Ishikawa (cell line): ENCODE measurements around the gene MSANTD1.

Experiments used
- CEBPB ChIP-seq: IDR thresholded peaks from 2 replicates; pipeline ENCODE4 v1.6.1; 2012
- CREB1 ChIP-seq: IDR thresholded peaks from 2 replicates; pipeline ENCODE4 v1.6.1; 2012; ENCODE audit warnings: low read depth
- EGR1 ChIP-seq: IDR thresholded peaks from 2 replicates; pipeline ENCODE4 v1.6.1; 2012
- EP300 ChIP-seq: IDR thresholded peaks from 2 replicates; pipeline ENCODE4 v1.6.1; 2012; ENCODE audit warnings: borderline replicate concordance
- FOXM1 ChIP-seq: IDR thresholded peaks from 2 replicates; pipeline ENCODE4 v1.6.1; 2012; ENCODE audit warnings: low read depth, borderline replicate concordance
- NFIC ChIP-seq: IDR thresholded peaks from 2 replicates; pipeline ENCODE4 v1.6.1; 2012
- RAD21 ChIP-seq: IDR thresholded peaks from 2 replicates; pipeline ENCODE4 v1.6.1; 2012; ENCODE audit warnings: low read depth
- TAF1 ChIP-seq: IDR thresholded peaks from 2 replicates; pipeline ENCODE4 v1.6.1; 2012; ENCODE audit warnings: low read depth, mild to moderate bottlenecking
- TCF12 ChIP-seq: IDR thresholded peaks from 2 replicates; pipeline ENCODE4 v1.6.1; 2012; ENCODE audit warnings: low read depth
- TEAD4 ChIP-seq: IDR thresholded peaks from 2 replicates; pipeline ENCODE4 v1.6.1; 2012
- YY1 ChIP-seq: IDR thresholded peaks from 2 replicates; pipeline ENCODE4 v1.6.1; 2012; ENCODE audit warnings: low read depth
- ZBTB7A ChIP-seq: IDR thresholded peaks from 2 replicates; pipeline ENCODE4 v1.6.1; 2012; ENCODE audit warnings: low read depth
- TF ChIP-seq, protein P1 (sequence below): IDR thresholded peaks from 2 replicates; pipeline ENCODE4 v1.6.1; 2012
- TF ChIP-seq, protein P2 (sequence below): IDR thresholded peaks from 2 replicates; pipeline ENCODE4 v1.6.1; 2012
- TF ChIP-seq, protein P3 (sequence below): IDR thresholded peaks from 2 replicates; pipeline ENCODE4 v1.6.1; 2012; ENCODE audit warnings: low read depth, mild to moderate bottlenecking

The MSANTD1 gene

DNA sequence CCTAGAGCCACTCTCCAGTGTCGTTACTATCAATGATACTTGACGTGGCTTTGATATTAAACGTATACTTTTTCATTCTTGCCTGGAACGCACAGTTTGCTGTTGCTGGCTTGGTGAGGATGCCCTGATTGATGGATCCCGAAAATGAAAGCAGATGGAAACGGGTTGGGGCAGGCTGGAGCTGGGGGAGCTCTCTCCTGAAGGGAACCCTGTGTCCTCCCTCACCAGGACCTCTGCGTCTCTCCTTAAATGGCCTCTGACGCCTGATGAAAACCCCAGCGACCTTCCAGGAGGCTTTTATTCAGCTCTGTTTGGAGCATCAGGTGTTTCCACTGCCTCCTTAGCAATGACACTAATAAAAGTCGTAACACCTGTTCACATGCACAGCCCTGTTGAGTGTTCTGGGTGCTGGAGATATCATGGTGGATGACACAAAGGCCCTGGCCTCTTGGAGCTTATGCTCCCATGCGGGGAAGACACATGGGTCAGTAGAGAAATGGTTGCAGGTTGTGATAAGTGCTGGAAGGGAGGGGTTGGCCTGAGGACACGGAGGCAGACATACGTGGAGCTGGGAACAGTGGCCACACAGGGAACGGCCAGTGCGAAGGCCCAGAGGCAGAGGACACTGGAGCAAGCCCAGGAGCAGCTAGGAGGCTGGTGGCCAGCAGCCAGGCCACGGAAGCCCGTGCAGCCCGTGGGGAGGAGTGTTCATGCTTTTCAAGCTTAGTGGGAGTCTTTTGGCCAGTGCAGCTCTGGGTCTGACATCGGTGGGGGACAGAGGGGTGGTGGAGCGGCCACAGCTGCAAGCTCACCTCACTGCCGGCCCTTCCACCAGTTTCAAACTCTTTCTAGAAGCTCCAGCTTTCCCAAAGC lies 7.5 kb downstream of the MSANTD1 start:
- TF ChIP-seq EGR1 = no peak

DNA sequence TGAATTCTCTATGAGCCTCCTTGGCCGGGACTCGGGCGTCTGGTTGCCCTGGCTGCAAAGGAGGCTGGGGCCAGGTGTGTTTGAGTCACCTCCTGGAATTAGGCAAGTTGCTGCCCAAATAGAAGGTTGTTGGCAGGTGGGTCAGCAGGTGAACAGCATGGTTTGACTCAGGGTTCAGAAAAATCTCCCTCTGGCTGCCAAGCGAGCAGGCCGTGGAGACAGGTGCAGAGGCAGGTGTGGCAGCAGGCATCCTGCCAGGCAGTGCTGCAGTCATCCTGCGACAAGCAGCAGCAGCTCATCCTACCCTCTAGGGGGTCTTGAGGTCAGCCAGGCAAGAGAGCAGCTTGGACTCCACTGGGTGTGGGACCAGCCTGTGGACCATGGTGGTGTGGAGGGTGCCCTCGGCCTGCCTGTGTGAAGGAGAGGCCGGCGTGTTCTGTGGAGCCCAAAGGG lies 8.2 kb downstream of the MSANTD1 start:
- TF ChIP-seq YY1 = no peak
- peak; percentile 51; the same call in 1 of the 2 replicates for TF ChIP-seq CEBPB
- TF ChIP-seq TAF1 = no peak
- TF ChIP-seq FOXM1 = no peak
- peak; percentile 75 for TF ChIP-seq NFIC
- no peak for TF ChIP-seq ZBTB7A
- no peak for TF ChIP-seq EGR1
- TF ChIP-seq EP300 = peak; percentile 30; the same call in 1 of the 2 replicates
- TF ChIP-seq, protein P1, sequence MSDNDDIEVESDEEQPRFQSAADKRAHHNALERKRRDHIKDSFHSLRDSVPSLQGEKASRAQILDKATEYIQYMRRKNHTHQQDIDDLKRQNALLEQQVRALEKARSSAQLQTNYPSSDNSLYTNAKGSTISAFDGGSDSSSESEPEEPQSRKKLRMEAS = peak; percentile 26; the same call in 1 of the 2 replicates
- peak; percentile 10; the same call in 1 of the 2 replicates for TF ChIP-seq RAD21
- peak; percentile 93 for TF ChIP-seq TCF12
- 0 out of 2 replicates have a peak, but pooled peaks have one; percentile 36 for TF ChIP-seq TEAD4
- TF ChIP-seq, protein P2, sequence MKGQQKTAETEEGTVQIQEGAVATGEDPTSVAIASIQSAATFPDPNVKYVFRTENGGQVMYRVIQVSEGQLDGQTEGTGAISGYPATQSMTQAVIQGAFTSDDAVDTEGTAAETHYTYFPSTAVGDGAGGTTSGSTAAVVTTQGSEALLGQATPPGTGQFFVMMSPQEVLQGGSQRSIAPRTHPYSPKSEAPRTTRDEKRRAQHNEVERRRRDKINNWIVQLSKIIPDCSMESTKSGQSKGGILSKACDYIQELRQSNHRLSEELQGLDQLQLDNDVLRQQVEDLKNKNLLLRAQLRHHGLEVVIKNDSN = 0 out of 2 replicates have a peak, but pooled peaks have one; percentile 8

DNA sequence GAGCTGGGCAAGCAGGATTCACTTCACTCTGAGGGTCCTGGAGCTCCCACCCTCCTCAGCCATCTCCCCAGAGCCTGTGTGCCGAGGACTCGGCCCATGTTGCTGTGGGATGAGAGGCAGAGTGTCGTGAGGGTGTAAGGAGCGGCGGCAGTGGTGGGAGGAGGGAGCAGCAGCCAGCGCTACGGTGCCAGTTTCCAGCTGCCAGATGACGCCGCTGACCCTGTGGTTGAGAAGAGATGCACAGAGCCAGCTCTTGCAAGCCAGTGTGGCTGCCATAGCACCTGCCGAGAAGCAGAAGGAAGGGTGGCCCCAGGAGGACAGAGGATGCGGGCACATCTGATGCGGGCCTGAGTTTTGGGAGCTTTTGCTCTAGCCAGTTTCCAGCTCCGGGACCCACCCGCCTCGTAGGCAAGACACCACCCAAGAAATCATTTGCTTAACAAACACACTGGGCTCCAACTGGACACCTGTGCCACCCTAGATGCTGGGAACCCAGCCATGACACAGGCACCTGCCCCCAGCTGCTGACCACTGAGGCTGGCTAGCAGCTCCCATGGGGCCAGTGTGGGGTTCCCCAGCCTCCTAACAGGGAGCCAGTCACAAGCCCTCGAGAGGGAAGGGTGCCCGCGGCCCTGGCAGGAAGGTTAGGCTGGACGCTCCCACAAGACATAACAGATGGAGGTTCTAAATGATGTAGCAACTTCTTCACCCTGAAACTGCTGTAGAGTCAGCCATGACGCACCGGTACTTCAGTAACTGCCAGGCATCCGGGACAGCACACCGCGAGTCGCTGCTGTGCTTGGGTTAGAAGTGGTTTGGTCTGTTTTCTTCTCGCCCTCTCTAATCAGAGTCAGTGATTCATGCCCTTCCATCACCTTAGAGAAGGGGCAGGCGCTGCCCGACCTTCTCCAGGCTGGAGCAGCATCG lies 8.9 kb downstream of the MSANTD1 start:
- TF ChIP-seq CEBPB = no peak
- TF ChIP-seq EGR1 = no peak
- TF ChIP-seq, protein P3, sequence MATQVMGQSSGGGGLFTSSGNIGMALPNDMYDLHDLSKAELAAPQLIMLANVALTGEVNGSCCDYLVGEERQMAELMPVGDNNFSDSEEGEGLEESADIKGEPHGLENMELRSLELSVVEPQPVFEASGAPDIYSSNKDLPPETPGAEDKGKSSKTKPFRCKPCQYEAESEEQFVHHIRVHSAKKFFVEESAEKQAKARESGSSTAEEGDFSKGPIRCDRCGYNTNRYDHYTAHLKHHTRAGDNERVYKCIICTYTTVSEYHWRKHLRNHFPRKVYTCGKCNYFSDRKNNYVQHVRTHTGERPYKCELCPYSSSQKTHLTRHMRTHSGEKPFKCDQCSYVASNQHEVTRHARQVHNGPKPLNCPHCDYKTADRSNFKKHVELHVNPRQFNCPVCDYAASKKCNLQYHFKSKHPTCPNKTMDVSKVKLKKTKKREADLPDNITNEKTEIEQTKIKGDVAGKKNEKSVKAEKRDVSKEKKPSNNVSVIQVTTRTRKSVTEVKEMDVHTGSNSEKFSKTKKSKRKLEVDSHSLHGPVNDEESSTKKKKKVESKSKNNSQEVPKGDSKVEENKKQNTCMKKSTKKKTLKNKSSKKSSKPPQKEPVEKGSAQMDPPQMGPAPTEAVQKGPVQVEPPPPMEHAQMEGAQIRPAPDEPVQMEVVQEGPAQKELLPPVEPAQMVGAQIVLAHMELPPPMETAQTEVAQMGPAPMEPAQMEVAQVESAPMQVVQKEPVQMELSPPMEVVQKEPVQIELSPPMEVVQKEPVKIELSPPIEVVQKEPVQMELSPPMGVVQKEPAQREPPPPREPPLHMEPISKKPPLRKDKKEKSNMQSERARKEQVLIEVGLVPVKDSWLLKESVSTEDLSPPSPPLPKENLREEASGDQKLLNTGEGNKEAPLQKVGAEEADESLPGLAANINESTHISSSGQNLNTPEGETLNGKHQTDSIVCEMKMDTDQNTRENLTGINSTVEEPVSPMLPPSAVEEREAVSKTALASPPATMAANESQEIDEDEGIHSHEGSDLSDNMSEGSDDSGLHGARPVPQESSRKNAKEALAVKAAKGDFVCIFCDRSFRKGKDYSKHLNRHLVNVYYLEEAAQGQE = no peak
- no peak for TF ChIP-seq YY1
- TF ChIP-seq, protein P1 = no peak
- no peak for TF ChIP-seq TEAD4
- no peak for TF ChIP-seq CREB1
- no peak for TF ChIP-seq EP300
- TF ChIP-seq TAF1 = no peak

DNA sequence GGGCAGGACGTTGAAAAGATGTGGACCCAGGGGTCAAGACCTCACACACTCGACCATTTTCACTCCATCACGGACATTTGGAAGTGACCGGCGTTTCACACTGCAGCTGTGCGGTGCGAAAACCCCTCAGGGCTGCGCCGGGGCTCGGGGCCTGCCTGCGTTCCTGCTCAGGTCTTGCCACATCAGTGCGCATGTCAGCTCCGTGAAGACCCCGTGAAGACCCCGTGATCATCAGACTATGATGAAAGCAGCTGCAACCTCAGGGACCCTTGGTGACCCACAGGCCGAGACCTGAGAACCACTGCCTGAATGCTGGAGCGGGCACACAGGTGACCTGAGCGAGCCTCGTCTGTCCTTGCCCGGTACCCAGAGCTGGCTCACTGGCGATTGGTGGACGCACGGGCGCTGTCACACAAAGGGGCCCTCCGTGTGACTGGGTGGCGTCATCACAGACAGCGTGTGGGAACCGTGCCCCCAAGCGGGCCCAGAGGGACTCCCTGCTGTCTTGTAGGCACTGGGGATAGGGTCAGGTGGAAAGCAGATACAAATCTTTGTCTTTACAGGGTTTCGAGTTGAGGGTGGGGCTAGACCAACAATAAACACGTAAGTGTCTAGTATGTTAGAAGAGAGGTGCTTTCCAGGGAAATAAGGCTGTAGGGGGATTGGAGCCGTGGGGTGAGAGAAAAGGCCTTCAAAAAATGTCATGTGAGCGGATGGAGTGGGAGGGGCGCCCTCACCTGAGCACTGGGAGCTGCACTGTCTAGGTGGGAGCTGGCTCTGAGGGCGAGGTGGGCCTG lies 12.7 kb downstream of the MSANTD1 start:
- TF ChIP-seq FOXM1 (no peak), ZBTB7A (no peak), CEBPB (no peak), RAD21 (no peak), TCF12 (no peak), CREB1 (no peak), EP300 (no peak), YY1 (no peak), TAF1 (no peak), NFIC (no peak), TEAD4 (no peak), EGR1 (no peak)
- TF ChIP-seq, protein P2 = no peak
- TF ChIP-seq, protein P1 = no peak
- TF ChIP-seq, protein P3 = no peak
